Neuronal stem cell (in vitro differentiated cells): ENCODE results near the gene PGAP6.
A peak's percentile ranks its signal among the peaks of the same experiment; 100 is the strongest.

ENCODE experiments used
- DNase-seq: peaks from one replicate; pipeline ENCODE4 v3.0.0-alpha.2; 2013; ENCODE audit warnings: low spot score
- H2AFZ ChIP-seq: one replicate; pipeline ENCODE4 v1.6.1; 2013; ENCODE audit warnings: mild to moderate bottlenecking, low read length, inconsistent platforms
- H2AK5ac ChIP-seq: 2 replicates; pipeline ENCODE4 v1.6.1; 2013; ENCODE audit warnings: low read depth, mild to moderate bottlenecking, inconsistent platforms, low read length, moderate library complexity, mixed read lengths
- H2BK120ac ChIP-seq: 2 replicates; pipeline ENCODE4 v1.6.1; 2013; ENCODE audit warnings: low read depth, mild to moderate bottlenecking, inconsistent platforms, low read length, moderate library complexity, mixed read lengths
- H2BK12ac ChIP-seq: one replicate; pipeline ENCODE4 v1.6.1; 2013; ENCODE audit warnings: low read length, inconsistent platforms
- H2BK15ac ChIP-seq: 2 replicates; pipeline ENCODE4 v1.6.1; 2013; ENCODE audit warnings: mild to moderate bottlenecking, low read length, inconsistent platforms, mixed read lengths
- H2BK5ac ChIP-seq: one replicate; pipeline ENCODE4 v1.6.1; 2013; ENCODE audit warnings: inconsistent platforms, mild to moderate bottlenecking, low read length, moderate library complexity
- H3K14ac ChIP-seq: one replicate; pipeline ENCODE4 v1.6.1; 2013; ENCODE audit warnings: low read length, inconsistent platforms
- H3K18ac ChIP-seq: 2 replicates; pipeline ENCODE4 v1.6.1; 2013; ENCODE audit warnings: low read length, inconsistent platforms
- H3K23ac ChIP-seq: 2 replicates; pipeline ENCODE4 v1.6.1; 2013; ENCODE audit warnings: low read depth, mild to moderate bottlenecking, mixed read lengths, low read length, inconsistent platforms; ENCODE audit not compliant: poor library complexity
- H3K27ac ChIP-seq: replicated peaks from 3 replicates; pipeline ENCODE4 v1.5.1; 2013; ENCODE audit warnings: low read length, inconsistent platforms
- H3K27me3 ChIP-seq, 3 experiments: 2 replicates each; pipeline ENCODE4 v1.6.1; 2013; ENCODE audit warnings: low read length in 3 of 3, mild to moderate bottlenecking in 2 of 3, inconsistent platforms in 1 of 3, low read depth in 1 of 3, mixed read lengths in 1 of 3, moderate library complexity in 1 of 3; ENCODE audit not compliant: control insufficient read depth in 3 of 3, insufficient read depth in 3 of 3
- H3K36me3 ChIP-seq, 2 donors: replicated peaks in 1 of 2; 2 replicates each; pipeline ENCODE4 v1.6.1; 2013; ENCODE audit warnings: low read length in 2 of 2; ENCODE audit not compliant: control insufficient read depth in 2 of 2, insufficient read depth in 2 of 2
- H3K4ac ChIP-seq: 2 replicates; pipeline ENCODE4 v1.6.1; 2013; ENCODE audit warnings: inconsistent platforms, mild to moderate bottlenecking, low read length, moderate library complexity
- H3K4me1 ChIP-seq, 2 donors: 1 replicate in 1 of 2; 2 replicates in 1 of 2; pipeline ENCODE4 v1.6.1; 2013; ENCODE audit warnings: low read length in 2 of 2, low read depth in 1 of 2; ENCODE audit not compliant: control insufficient read depth in 2 of 2, insufficient read depth in 1 of 2
- H3K4me2 ChIP-seq: one replicate; pipeline ENCODE4 v1.6.1; 2013; ENCODE audit warnings: mild to moderate bottlenecking, low read length, inconsistent platforms; ENCODE audit not compliant: insufficient read depth, poor library complexity, severe bottlenecking
- H3K4me3 ChIP-seq, 2 donors: 2 replicates each; pipeline ENCODE4 v1.5.1; 2013; ENCODE audit warnings: low read length in 2 of 2, mild to moderate bottlenecking in 2 of 2, inconsistent platforms in 1 of 2, moderate library complexity in 1 of 2
- H3K79me1 ChIP-seq: one replicate; pipeline ENCODE4 v1.6.1; 2013; ENCODE audit warnings: low read depth, mild to moderate bottlenecking, inconsistent platforms, low read length, moderate library complexity
- H3K9ac ChIP-seq: one replicate; pipeline ENCODE4 v1.6.1; 2013; ENCODE audit warnings: mild to moderate bottlenecking, low read depth, low read length, inconsistent platforms; ENCODE audit not compliant: poor library complexity
- H3K9me3 ChIP-seq, 2 donors: replicated peaks in 1 of 2; 2 replicates each; pipeline versions ENCODE3 to v1.6.1; 2013; ENCODE audit warnings: low read length in 2 of 2, mild to moderate bottlenecking in 2 of 2, inconsistent platforms in 1 of 2, low read depth in 1 of 2, mixed read lengths in 1 of 2, moderate library complexity in 1 of 2; ENCODE audit not compliant: control insufficient read depth in 2 of 2, insufficient read depth in 1 of 2
- H4K8ac ChIP-seq: one replicate; pipeline ENCODE4 v1.6.1; 2013; ENCODE audit warnings: low read depth, mild to moderate bottlenecking, inconsistent platforms, low read length, moderate library complexity
- H4K91ac ChIP-seq: one replicate; pipeline ENCODE4 v1.6.1; 2013; ENCODE audit warnings: low read length, low read depth, mild to moderate bottlenecking, inconsistent platforms; ENCODE audit not compliant: poor library complexity
- WGBS, 2 donors: extraction: QIAGEN DNeasy Blood & Tissue Kit; methylation state at CpG; one replicate each; pipeline ENCODE4 v1.1.7; 2013; ENCODE audit warnings: missing lambda C conversion rate in 2 of 2, mixed read lengths in 1 of 2; ENCODE audit not compliant: insufficient read length in 2 of 2, insufficient replicate concordance in 1 of 2; ENCODE audit errors: extremely low coverage in 2 of 2; 5-methylcytosine and 5-hydroxymethylcytosine counted together

Gene PGAP6

GRCh38 chr16:359871-360697 lies 21.7 kb downstream of the PGAP6 start:
- WGBS, 2 donors = no CpG with 5 or more reads among the region's 47 CpGs
- H4K8ac ChIP-seq = no peak overlapping the region
- no peak for DNase-seq

GRCh38 chr16:359067-359763 lies 22.6 kb downstream of the PGAP6 start:
- H2BK5ac ChIP-seq = no peak overlapping the region
- H3K9me3 ChIP-seq = no peaks in the 10 kb centered on the region

More at GRCh38 chr16:359871-360697, 21.7 kb downstream of the PGAP6 start:
- Histone ChIP-seq H2BK5ac (no peak overlapping the region), H3K14ac (peak overlapping the region; percentile 99), H3K4me3 (no peak overlapping the region), H2AFZ (no peak overlapping the region), H3K18ac (peak overlapping the region; percentile 27), H3K36me3 (no peaks in the 10 kb centered on the region), H3K4me1 (peaks cover 0 to 11% of the 10 kb centered on the region in 2 donors), H3K4ac (no peak overlapping the region), H2AK5ac (peak overlapping the region; percentile 92), H2BK120ac (no peak overlapping the region), H3K27me3 (peaks cover 0 to 2% (median 0%) of the 10 kb centered on the region in 3 experiments), H4K91ac (no peak overlapping the region), H3K79me1 (peaks cover 7% of the 10 kb centered on the region), H3K27ac (no peak overlapping the region), H3K4me2 (no peak overlapping the region), H3K9me3 (no peaks in the 10 kb centered on the region), H2BK15ac (peak overlapping the region; percentile 72), H2BK12ac (peak overlapping the region; percentile 90), H3K23ac (peak overlapping the region; percentile 89), H3K9ac (peak overlapping the region; percentile 37)

GRCh38 chr16:356741-357140 lies 25.0 kb downstream of the PGAP6 start:
- Histone ChIP-seq H3K79me1 (peaks cover 7% of the 10 kb centered on the region), H3K4ac (peak overlapping the region; percentile 66), H3K23ac (no peak overlapping the region), H3K14ac (peak overlapping the region; percentile 4), H2AFZ (no peak overlapping the region), H2BK5ac (peak overlapping the region; percentile 75), H3K18ac (peak overlapping the region; percentile 8), H3K4me3 (no peak overlapping the region), H2BK120ac (no peak overlapping the region), H4K8ac (no peak overlapping the region), H4K91ac (no peak overlapping the region), H2BK12ac (no peak overlapping the region), H3K4me2 (no peak overlapping the region), H3K27me3 (peaks cover 0 to 12% (median 2%) of the 10 kb centered on the region in 3 experiments), H2AK5ac (peak overlapping the region; percentile 81), H3K9me3 (no peaks in the 10 kb centered on the region), H3K27ac (no peak overlapping the region), H3K9ac (peak overlapping the region; percentile 38), H3K36me3 (no peaks in the 10 kb centered on the region), H3K4me1 (peaks cover 0 to 9% of the 10 kb centered on the region in 2 donors), H2BK15ac (peak overlapping the region; percentile 75)
- whole genome bisulfite sequencing, 2 donors = no CpG with 5 or more reads among the region's 12 CpGs
- DNase-seq = no peak

More at GRCh38 chr16:359067-359763, 22.6 kb downstream of the PGAP6 start:
- no peak overlapping the region for H3K4me2 ChIP-seq
- peaks cover 0 to 5% (median 2%) of the 10 kb centered on the region in 3 experiments for H3K27me3 ChIP-seq
- H2AFZ ChIP-seq = peak overlapping the region; percentile 49
- H3K4me1 ChIP-seq = peaks cover 0 to 11% of the 10 kb centered on the region in 2 donors
- peak overlapping the region; percentile 72 for H2BK15ac ChIP-seq
- H3K9ac ChIP-seq = no peak overlapping the region
- H3K4me3 ChIP-seq = no peak overlapping the region
- no peak for DNase-seq
- no peak overlapping the region for H2BK120ac ChIP-seq
- no CpG with 5 or more reads among the region's 19 CpGs for WGBS, 2 donors
- no peak overlapping the region for H3K4ac ChIP-seq
- H3K79me1 ChIP-seq = peaks cover 7% of the 10 kb centered on the region
- peak overlapping the region; percentile 55 for H3K23ac ChIP-seq
- H2AK5ac ChIP-seq = peak overlapping the region; percentile 92
- no peak overlapping the region for H4K91ac ChIP-seq
- H3K14ac ChIP-seq = peak overlapping the region; percentile 71
- H4K8ac ChIP-seq = peak overlapping the region; percentile 82
- peak overlapping the region; percentile 22 for H2BK12ac ChIP-seq
- no peak overlapping the region for H3K27ac ChIP-seq
- H3K36me3 ChIP-seq = no peaks in the 10 kb centered on the region
- peak overlapping the region; percentile 57 for H3K18ac ChIP-seq
